ENCODE data around the gene SELE.
"Not testable (repeated sequence)": the region's sequence is repeated elsewhere in the genome, so short reads cannot be mapped to it uniquely, and the experiment has no call there.

SELE gene

DNA sequence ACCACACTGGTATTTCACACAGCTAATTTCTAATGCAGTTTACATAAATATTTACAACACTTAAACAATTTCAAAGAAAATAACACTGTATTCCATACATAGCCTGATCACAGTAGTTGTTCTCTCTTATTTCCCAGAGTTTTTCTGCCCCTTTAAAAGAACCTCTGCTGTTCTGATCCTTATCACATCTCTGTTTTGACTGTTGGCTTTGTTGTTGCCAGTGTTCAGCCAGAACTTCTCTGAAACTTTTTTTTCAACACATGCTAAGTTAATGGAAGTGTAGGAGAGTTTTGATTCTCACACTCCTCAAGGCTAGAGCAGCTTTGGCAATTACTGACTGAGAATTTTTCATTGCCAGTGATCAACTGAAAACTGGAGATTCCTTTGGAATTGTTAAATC is 11.1 kb downstream of the SELE start:
- DNase-seq (ENCODE audit: low read depth in 3 of 3): no peak

DNA sequence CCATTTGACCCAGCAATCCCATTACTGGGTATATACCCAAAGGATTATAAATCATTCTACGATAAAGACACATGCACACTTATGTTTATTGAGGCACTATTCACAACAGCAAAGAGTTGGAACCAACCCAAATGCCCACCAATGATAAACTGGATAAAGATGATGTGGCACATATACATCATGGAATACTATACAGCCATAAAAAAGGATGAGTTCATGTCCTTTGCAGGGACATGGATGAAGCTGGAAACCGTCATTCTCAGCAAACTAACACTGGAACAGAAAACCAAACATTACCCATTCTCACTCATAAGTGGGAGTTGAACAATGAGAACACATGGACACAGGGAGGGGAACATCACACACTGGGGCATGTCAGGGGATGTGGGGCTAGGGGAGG is 18.8 kb downstream of the SELE start:
- not testable (repeated sequence) for DNase-seq (ENCODE audit: low read depth in 3 of 3)

DNA sequence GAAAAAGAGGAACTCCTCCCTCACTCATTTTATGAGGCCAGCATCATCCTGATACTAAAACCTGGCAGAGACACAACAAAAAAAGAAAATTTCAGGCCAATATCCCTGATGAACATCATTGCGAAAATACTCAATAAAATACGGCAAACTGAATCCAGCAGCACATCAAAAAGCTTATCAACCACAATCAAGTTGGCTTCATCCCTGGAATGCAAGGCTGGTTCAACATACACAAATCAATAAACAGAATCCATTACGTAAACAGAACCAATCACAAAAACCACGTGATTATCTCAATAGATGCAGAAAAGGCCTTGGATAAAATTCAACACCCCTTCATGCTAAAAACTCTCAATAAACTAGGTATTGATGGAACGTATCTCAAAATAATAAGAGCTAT is 20.8 kb downstream of the SELE start:
- not testable (repeated sequence) for DNase-seq (ENCODE audit: low read depth in 3 of 3)

DNA sequence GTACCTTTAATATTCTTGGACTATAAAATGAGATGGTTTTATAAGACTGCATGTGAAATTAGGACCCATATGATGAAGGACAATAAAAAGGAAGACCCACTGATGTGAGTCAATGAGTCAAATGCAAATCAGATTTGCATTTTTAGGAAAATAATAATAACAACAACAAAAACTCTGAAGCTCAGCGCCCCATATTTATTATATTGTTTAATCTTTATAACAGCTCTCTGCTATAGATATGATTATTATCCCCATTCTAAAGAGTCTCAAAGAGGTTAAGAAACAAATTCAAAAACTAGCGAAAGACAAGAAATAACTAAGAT is 21.6 kb downstream of the SELE start:
- no peak for DNase-seq (ENCODE audit: low read depth in 3 of 3)

GRCh38 chr1:169711469-169712308 is 22.2 kb downstream of the SELE start, which contains the start of gene SELL:
TSS of gene SELL (minus strand) at chr1:169711620. CDS start at chr1:169711498, 122 bp downstream.
- DNase-seq (ENCODE audit: low read depth in 3 of 3): peak in 2 of 3 experiments; percentile 55 to 64

DNA sequence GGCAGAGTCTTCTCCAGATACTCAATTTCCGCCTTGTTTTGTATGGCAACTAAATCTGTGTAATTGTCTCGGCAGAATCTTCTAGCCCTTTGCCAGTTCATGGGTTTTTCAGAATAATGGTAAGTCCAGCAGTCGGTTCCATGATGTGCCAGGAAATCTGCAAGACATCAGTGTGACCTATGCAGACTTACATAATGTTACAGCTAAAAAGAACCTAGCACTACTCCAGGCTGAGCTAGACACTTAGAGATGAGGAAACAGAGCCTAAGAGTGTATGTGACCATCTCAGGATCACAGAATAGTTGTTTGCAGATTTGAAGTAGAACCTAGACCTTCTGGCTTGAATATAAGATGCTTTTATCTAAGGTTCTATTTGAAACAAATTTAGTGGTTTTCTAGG is 25.2 kb downstream of the SELE start:
- DNase-seq (ENCODE audit: low read depth in 3 of 3): no peak

GRCh38 chr1:169707912-169708604 is 25.8 kb downstream of the SELE start:
- DNase-seq (ENCODE audit: low read depth in 3 of 3): no peak

GRCh38 chr1:169704797-169705196 is 29.1 kb downstream of the SELE start:
- no peak for DNase-seq (ENCODE audit: low read depth in 3 of 3)

GRCh38 chr1:169701261-169702005 is 32.4 kb downstream of the SELE start:
- no peak for DNase-seq (ENCODE audit: low read depth in 3 of 3)

DNA sequence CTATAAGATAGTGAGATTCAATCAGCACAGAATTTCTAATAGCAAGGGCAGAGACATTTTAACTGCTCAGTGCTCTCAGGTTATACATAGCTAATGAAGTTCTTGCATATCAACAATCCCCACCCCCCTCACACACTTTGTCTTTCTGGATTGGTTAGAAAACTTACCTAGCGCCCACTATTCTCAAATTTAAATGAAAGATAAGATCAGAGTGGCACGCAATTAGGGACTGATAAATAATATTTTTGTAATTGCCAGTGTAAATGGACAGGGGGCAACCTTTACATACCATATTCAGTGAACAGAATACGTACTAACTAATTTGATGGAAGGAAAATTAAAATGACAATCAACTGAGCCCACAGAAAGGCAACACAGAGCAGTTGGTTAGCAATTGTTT is 34.2 kb downstream of the SELE start:
- DNase-seq (ENCODE audit: low read depth in 3 of 3): no peak

DNA sequence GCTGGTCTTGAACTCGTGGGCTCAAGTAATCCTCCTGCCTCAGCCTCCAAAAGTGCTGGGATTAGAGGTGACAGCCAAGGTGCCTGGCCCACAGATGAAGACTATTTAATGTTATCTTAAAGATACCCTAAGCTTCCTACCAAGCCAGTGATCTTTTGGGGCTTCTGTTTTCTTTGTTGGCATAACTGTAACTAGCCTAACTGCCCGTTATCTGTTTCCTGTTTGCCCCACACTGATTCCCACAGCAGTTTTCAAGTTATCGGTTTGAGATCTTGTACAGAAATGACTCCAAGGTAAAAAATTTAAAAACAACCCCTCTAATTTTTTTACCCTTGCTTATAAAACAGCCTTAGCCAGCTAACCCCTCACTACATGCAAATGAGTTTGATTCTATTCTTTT is 34.9 kb downstream of the SELE start:
- no peak for DNase-seq (ENCODE audit: low read depth in 3 of 3)

DNA sequence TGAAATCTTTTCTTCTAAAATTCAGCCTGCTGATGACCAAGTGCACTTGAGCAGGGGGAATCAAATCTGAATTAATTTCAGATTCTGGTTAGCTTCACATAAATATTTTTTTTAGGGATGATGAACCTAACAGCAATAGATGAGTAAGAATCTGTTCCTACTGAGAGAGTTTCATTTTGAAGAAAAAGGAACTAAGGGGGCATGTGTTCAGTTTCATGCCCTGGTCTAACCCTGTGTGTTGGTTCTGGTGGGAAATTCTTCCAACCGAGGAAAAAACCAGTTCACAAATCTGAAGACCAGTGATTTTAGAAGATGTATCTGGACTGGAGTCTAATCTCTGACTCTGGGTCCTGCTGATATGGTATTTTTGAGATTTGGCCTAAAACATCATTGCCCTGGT is 36.1 kb downstream of the SELE start:
- DNase-seq (ENCODE audit: low read depth in 3 of 3): no peak

GRCh38 chr1:169696273-169697100 is 37.4 kb downstream of the SELE start:
- no peak for DNase-seq (ENCODE audit: low read depth in 3 of 3)

DNA sequence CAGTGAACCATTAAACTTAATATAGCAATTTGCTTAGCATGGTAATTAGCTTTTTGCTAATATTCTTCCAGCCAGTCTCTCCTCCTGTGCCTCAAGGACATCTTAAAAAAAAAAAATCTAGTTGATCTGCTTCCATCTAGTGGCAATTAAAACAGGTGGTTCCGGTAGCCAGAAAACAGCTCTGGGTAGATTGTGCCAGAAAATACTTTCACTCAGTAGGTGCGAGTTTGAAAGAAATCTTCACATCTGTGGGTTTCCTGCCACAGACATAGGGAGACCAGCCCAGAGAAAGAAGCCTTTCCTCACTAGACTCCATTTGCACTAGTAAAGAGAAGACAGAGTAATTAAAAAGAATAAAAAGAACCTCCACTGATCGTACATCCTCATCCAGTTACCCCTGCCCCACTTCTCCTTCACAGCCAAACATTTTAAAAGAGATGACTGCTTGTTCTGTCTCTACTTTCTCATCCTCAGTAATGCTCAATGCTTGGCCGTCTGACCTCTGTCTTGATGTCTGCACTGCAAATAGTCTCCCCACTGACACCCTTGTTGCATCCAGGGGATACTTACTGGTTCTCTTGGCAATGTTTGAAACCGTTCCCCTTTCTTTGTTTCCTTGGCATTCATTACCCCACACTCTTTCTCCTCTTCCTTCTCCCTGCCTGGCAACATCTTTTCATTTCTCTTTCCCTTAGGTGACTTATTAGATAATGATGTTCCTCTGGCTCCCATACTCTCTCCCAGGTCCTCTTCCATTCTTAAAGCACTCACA is 39.4 kb downstream of the SELE start:
- no peak for DNase-seq (ENCODE audit: low read depth in 3 of 3)

- DNase-seq (ENCODE audit: low read depth in 3 of 3): no peak
Measured at GRCh38 chr1:169692756-169693460, 41.0 kb downstream of the SELE start.

DNA sequence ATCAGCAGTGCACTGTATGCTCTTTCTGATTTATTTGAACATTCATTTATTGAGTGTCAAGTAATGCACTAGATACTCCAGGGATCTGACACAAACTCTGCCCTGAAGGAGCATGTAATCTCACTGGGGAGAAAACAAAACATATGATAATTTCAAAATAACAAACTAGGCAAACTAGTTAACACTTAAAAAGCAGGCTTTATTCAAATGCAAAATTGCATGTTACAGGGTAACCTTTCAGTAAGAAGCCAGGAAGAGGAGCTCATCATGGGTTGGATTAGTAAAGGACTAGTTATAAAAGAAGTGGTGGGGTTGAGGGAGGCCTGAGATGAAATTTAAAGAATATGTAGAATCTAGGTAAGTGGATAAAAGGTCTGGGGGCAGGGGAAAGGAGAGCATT is 43.4 kb downstream of the SELE start:
- DNase-seq (ENCODE audit: low read depth in 3 of 3): no peak

- no peak for DNase-seq (ENCODE audit: low read depth in 3 of 3)
Measured at GRCh38 chr1:169689395-169689794, 44.5 kb downstream of the SELE start.

DNA sequence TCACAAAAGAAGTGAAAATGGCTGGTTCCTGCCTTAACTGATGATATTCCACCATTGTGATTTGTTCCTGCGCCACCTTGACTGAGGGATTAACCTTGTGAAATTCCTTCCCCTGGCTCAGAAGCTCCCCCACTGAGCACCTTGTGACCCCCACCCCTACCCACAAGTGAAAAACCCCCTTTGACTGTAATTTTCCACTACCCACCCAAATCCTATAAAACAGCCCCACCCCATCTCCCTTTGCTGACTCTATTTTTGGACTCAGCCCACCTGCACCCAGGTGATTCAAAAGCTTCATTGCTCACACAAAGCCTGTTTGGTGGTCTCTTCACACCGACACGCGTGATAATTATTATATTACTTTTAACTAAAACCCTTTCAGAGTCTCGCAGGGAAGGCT is 45.5 kb downstream of the SELE start:
- not testable (repeated sequence) for DNase-seq (ENCODE audit: low read depth in 3 of 3)

DNA sequence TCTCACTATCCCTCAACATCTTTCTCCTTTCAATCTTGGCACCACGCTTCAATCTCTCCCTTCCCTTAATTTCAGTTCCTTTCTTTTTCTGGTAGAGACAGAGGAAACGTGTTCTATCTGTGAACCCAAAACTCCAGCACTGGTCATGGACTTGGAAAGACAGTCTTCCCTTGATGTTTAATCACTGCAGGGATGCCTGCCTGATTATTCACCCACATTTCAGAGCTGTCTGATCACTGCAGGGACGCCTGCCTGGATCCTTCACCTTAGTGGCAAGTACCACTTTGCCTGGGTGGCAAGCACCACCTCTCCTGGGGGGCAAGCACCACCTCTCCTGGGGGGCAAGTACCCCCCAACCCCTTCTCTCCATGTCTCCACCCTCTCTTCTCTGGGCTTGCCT is 50.2 kb downstream of the SELE start:
- DNase-seq (ENCODE audit: low read depth in 3 of 3): no peak

GRCh38 chr1:169683168-169683567 is 50.7 kb downstream of the SELE start:
- DNase-seq (ENCODE audit: low read depth in 3 of 3): not testable (repeated sequence)
